ENCODE results near the gene SDHAF4.

DNA sequence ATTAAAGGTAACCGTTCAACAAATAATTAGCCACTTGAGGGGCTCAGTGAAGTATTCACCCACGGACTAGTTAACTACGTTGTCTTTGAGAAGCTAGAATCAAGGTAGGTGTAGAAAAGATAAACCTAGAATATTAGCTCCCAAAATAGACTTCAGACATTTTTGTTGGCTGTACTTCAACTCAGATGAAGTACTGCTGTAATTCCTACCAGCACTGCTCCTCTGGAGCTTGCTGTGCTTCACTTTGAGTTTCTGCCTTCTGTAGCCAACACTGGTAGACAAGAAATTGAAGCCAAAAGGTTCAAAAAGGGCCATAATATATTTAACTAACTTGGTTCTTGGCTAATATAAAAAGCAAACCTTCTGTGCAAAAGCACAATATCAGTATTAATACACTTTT is 18.8 kb upstream of the SDHAF4 start:
- TF ChIP-seq CTCF (IDR thresholded peaks at IDR 0.05 in 4 of 5, conservative IDR thresholded peaks at IDR 0.05 in 1 of 5): no peak
- no peak for TF ChIP-seq POLR2A (IDR thresholded peaks at IDR 0.05)
